K562 (cell line): Measurements from ENCODE around the gene WNT7A.

Experiments
- CCAR2 ChIP-seq: fragments of 200-400 bp; formaldehyde crosslinking; IDR thresholded peaks from 2 replicates; pipeline ENCODE4 v1.6.1; 2017; ENCODE audit warnings: mild to moderate bottlenecking, low read depth, low read length
- ELF4 ChIP-seq: fragments of 450-650 bp; formaldehyde crosslinking; IDR thresholded peaks from 2 replicates; pipeline ENCODE4 v1.4.0; 2022; ENCODE audit warnings: missing genetic modification characterization
- GABPB1 ChIP-seq: sonication (generic); formaldehyde crosslinking; IDR thresholded peaks from 2 replicates; pipeline ENCODE4 v1.8.0; 2022; ENCODE audit warnings: mild to moderate bottlenecking, missing genetic modification reagents
- NR2C2 ChIP-seq, 2 experiments: fragments of 200-800 bp in 1 of 2; sonication (Bioruptor generic) in 1 of 2; sonication (generic) in 1 of 2; formaldehyde crosslinking in 1 of 2; IDR thresholded peaks; 2 replicates each; pipeline versions ENCODE4 v1.6.1 to v1.8.0; 2016 to 2022; ENCODE audit warnings: mild to moderate bottlenecking in 1 of 2, missing compliant biosample characterization in 1 of 2, missing genetic modification characterization in 1 of 2, missing genetic modification reagents in 1 of 2
- NRF1 ChIP-seq, 2 experiments: fragments of 450-650 bp; IDR thresholded peaks in 1 of 2; conservative IDR thresholded peaks in 1 of 2; 2 replicates each; pipeline ENCODE4 v1.6.1; 2014; ENCODE audit warnings: mild to moderate bottlenecking in 2 of 2
- PRPF4 ChIP-seq: fragments of 200-400 bp; formaldehyde crosslinking; IDR thresholded peaks from one replicate; pipeline ENCODE4 v1.6.1; 2017; ENCODE audit warnings: low read length, low read depth, mild to moderate bottlenecking; ENCODE audit not compliant: insufficient read depth, poor library complexity, severe bottlenecking
- SMARCA4 ChIP-seq: fragments of 450-650 bp; IDR thresholded peaks from 2 replicates; pipeline ENCODE4 v1.6.1; 2016
- TAF1 ChIP-seq: IDR thresholded peaks from 2 replicates; pipeline ENCODE4 v1.6.1; 2011; ENCODE audit warnings: mild to moderate bottlenecking, low read length, moderate library complexity; ENCODE audit not compliant: insufficient read depth, control insufficient read depth, severe bottlenecking; ENCODE audit errors: extremely low read depth
- ZNF23 ChIP-seq: fragments of 250-450 bp; sonication (Bioruptor Pico); IDR thresholded peaks from 2 replicates; pipeline ENCODE4 v1.4.0; 2020; ENCODE audit warnings: mild to moderate bottlenecking
- ZNF274 ChIP-seq: IDR thresholded peaks from 2 replicates; pipeline ENCODE4 v1.6.1; 2011; ENCODE audit warnings: low read depth, mild to moderate bottlenecking, low read length, moderate library complexity, borderline replicate concordance
- TF ChIP-seq, protein P1 (sequence below), 3 experiments: IDR thresholded peaks in 2 of 3; conservative IDR thresholded peaks in 1 of 3; 2 replicates each; pipeline ENCODE4 v1.5.1; 2011 to 2012; ENCODE audit warnings: low read length in 3 of 3, mild to moderate bottlenecking in 3 of 3, control low read depth in 2 of 3, improper control_type of control experiment in 1 of 3, inconsistent platforms in 1 of 3, low read depth in 1 of 3, mixed read lengths in 1 of 3, moderate library complexity in 1 of 3; ENCODE audit not compliant: insufficient read depth in 2 of 3
- TF ChIP-seq, protein P2 (sequence below): sonication (generic); formaldehyde crosslinking; IDR thresholded peaks from 2 replicates; pipeline ENCODE4 v1.9.0; 2022; ENCODE audit warnings: mild to moderate bottlenecking, missing genetic modification reagents
- TF ChIP-seq, protein P3 (sequence below): fragments of 450-650 bp; conservative IDR thresholded peaks from 2 replicates; pipeline ENCODE4 v1.6.1; 2016; ENCODE audit warnings: missing genetic modification characterization, low read depth, mild to moderate bottlenecking, control low read depth, missing compliant biosample characterization

DNA sequence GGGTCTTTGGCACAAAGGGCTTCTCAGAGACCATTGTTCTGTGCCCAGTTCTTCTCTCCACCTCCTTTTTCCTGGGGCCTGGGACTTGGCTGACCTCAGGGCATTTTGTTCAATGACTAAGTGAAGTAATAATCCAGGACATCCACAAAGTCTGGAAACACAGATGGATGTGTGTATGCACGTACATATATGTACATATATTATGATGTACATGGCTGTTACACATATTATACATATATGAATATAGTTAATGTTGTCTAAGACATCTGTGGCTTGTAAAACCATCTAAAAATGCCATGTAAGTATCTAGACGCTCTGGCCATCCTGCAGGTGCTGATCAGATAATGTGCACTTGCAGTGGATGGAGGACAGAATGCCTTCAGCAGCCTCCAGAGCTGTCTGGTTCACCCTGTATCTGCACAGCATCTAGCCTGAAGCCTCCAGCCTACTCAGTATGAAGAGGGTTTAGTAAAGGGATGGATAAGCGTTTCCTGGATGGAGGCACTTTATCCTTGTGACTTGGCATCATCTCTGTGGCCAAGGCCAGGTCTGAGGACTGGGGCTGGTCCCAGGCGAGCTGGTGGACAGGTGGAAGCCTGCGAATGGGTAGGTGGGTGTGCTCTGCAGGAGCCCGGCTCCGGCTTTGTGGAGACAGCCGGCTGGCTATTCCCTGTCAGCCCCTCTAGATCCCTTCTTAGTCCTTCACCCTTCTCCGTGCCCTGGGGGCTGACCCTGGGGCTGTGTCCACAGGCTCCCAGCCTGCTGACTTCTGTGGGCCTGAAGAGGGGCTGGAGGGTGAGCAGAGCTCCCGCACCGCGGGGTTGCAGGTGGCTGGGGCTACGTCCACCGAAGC lies 88.4 kb downstream of the WNT7A start:
- TF ChIP-seq, protein P1, sequence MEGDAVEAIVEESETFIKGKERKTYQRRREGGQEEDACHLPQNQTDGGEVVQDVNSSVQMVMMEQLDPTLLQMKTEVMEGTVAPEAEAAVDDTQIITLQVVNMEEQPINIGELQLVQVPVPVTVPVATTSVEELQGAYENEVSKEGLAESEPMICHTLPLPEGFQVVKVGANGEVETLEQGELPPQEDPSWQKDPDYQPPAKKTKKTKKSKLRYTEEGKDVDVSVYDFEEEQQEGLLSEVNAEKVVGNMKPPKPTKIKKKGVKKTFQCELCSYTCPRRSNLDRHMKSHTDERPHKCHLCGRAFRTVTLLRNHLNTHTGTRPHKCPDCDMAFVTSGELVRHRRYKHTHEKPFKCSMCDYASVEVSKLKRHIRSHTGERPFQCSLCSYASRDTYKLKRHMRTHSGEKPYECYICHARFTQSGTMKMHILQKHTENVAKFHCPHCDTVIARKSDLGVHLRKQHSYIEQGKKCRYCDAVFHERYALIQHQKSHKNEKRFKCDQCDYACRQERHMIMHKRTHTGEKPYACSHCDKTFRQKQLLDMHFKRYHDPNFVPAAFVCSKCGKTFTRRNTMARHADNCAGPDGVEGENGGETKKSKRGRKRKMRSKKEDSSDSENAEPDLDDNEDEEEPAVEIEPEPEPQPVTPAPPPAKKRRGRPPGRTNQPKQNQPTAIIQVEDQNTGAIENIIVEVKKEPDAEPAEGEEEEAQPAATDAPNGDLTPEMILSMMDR (IDR thresholded peaks at IDR 0.05 in 2 of 3, conservative IDR thresholded peaks at IDR 0.05 in 1 of 3; ENCODE audit: insufficient read depth in 2 of 3, low read depth in 1 of 3, low read length in 3 of 3), result no peak
- no peak for TF ChIP-seq NR2C2 (CRISPR knock-in tag; IDR thresholded peaks at IDR 0.05)
- TF ChIP-seq NR2C2 (tag; IDR thresholded peaks at IDR 0.05), result no peak
- TF ChIP-seq NRF1 (conservative IDR thresholded peaks at IDR 0.05 in 1 of 2, IDR thresholded peaks at IDR 0.05 in 1 of 2), result no peak
- no peak for TF ChIP-seq ZNF274
- TF ChIP-seq, protein P2, sequence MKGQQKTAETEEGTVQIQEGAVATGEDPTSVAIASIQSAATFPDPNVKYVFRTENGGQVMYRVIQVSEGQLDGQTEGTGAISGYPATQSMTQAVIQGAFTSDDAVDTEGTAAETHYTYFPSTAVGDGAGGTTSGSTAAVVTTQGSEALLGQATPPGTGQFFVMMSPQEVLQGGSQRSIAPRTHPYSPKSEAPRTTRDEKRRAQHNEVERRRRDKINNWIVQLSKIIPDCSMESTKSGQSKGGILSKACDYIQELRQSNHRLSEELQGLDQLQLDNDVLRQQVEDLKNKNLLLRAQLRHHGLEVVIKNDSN, result no peak
- TF ChIP-seq, protein P3, sequence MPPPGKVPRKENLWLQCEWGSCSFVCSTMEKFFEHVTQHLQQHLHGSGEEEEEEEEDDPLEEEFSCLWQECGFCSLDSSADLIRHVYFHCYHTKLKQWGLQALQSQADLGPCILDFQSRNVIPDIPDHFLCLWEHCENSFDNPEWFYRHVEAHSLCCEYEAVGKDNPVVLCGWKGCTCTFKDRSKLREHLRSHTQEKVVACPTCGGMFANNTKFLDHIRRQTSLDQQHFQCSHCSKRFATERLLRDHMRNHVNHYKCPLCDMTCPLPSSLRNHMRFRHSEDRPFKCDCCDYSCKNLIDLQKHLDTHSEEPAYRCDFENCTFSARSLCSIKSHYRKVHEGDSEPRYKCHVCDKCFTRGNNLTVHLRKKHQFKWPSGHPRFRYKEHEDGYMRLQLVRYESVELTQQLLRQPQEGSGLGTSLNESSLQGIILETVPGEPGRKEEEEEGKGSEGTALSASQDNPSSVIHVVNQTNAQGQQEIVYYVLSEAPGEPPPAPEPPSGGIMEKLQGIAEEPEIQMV (tag), result no peak
- TF ChIP-seq PRPF4, result no peak
- no peak for TF ChIP-seq SMARCA4
- no peak for TF ChIP-seq ELF4 (CRISPR knock-in tag)
- no peak for TF ChIP-seq ZNF23
- TF ChIP-seq GABPB1, result no peak
- TF ChIP-seq CCAR2, result no peak
- TF ChIP-seq TAF1, result no peak
